Body of pancreas (tissue), 4 donors: Measurements from ENCODE around the gene ZW10. TPM values are rescaled to one million over a fixed set of nuclear protein-coding genes. Genes with fewer than 3 reads are reported as not detected.
A peak's percentile ranks its signal among the peaks of the same experiment; 100 is the strongest.

ENCODE experiments used
- ATAC-seq: fragments of 150-250 bp; one replicate; pipeline ENCODE4 v1.9.1; 2016
- DNase-seq, 4 donors: peaks; one replicate each; pipeline ENCODE4 v3.0.0-alpha.2; 2019
- H3K27ac ChIP-seq, 4 donors: fragments of 200-600 bp; sonication (generic); 1 replicate in 3 of 4; 2 replicates in 1 of 4; pipeline versions ENCODE4 v1.5.1 to v1.6.1; 2016 to 2019; ENCODE audit warnings: mild to moderate bottlenecking in 1 of 4, mixed read lengths in 1 of 4, moderate library complexity in 1 of 4
- H3K27me3 ChIP-seq, 2 donors: fragments of 200-600 bp; sonication (generic); one replicate each; pipeline ENCODE4 v1.6.0; 2016; ENCODE audit warnings: mild to moderate bottlenecking in 1 of 2
- H3K36me3 ChIP-seq, 2 donors: fragments of 200-600 bp; sonication (generic); replicated peaks in 1 of 2; 2 replicates each; pipeline ENCODE4 v1.5.1; 2016; ENCODE audit warnings: low read depth in 2 of 2; ENCODE audit not compliant: insufficient read depth in 1 of 2
- H3K4me1 ChIP-seq: fragments of 200-600 bp; sonication (generic); one replicate; pipeline ENCODE4 v1.6.0; 2016
- H3K4me3 ChIP-seq, 2 donors: fragments of 200-600 bp; sonication (generic); 1 replicate in 1 of 2; 2 replicates in 1 of 2; pipeline ENCODE4 v1.5.1; 2016 to 2019
- H3K9me3 ChIP-seq, 3 donors: fragments of 200-600 bp; sonication (generic); 1 replicate in 2 of 3; 2 replicates in 1 of 3; pipeline ENCODE4 v1.5.1; 2016
- CTCF ChIP-seq, 7 experiments: fragments of 450-650 bp in 4 of 7; fragments of 200-600 bp in 3 of 7; sonication (generic) in 3 of 7; IDR thresholded peaks; one replicate each; pipeline ENCODE4 v1.5.1; 2016 to 2019; ENCODE audit warnings: antibody characterized with exemption in 7 of 7
- POLR2A ChIP-seq, 3 donors: fragments of 450-650 bp; IDR thresholded peaks; one replicate each; pipeline ENCODE4 v1.6.1; 2016; ENCODE audit warnings: antibody characterized with exemption in 3 of 3, mild to moderate bottlenecking in 2 of 3
- WGBS, 2 donors: methylation state at CpG; one replicate each; pipeline ENCODE4 v1.1.5; 2017; 5-methylcytosine and 5-hydroxymethylcytosine counted together
- intact Hi-C: fragments of 100-400 bp; cut with DNase I; formaldehyde crosslinking; loops from one replicate; pipeline ENCODE4 v1.15.1; 2023
- total RNA-seq, 2 donors: library from RNA; depleted of rRNA; stranded (reverse); fragments of >200 nt; gene quantifications; one replicate each; pipeline ENCODE4 v1.1.0, GENCODE V29; 2016

The ZW10 gene
- total RNA-seq, 2 donors from 2014 or later = 6.9 to 10.4 TPM

GRCh38 chr11:113732092-113732491 is 41.4 kb downstream of the ZW10 start:
- ATAC-seq (no peak), DNase-seq (peak in 1 of 4 donors; percentile 4)
- Histone ChIP-seq H3K27ac (no peak overlapping the region), H3K27me3 (no peaks in the 10 kb centered on the region), H3K4me1 (no peaks in the 10 kb centered on the region), H3K4me3 (no peak overlapping the region), H3K36me3 (peaks cover 0 to 24% of the 10 kb centered on the region in 2 donors), H3K9me3 (no peaks in the 10 kb centered on the region)
- TF ChIP-seq POLR2A (IDR thresholded peaks at IDR 0.05) = no peak
- TF ChIP-seq CTCF (IDR thresholded peaks at IDR 0.05) = no peak
- WGBS, 2 donors = 85 to 90% methylated on average over 5 of the region's 5 CpGs
- intact Hi-C loops = no loop called here

GRCh38 chr11:113730887-113731726 is 42.4 kb downstream of the ZW10 start:
- no peak overlapping the region for H3K4me3 ChIP-seq
- H3K36me3 ChIP-seq = peaks cover 0 to 17% of the 10 kb centered on the region in 2 donors
- intact Hi-C loops = no loop called here
- no peaks in the 10 kb centered on the region for H3K4me1 ChIP-seq
- no peaks in the 10 kb centered on the region for H3K9me3 ChIP-seq
- no peak overlapping the region for H3K27ac ChIP-seq
- H3K27me3 ChIP-seq = no peaks in the 10 kb centered on the region
- ATAC-seq (no peak), DNase-seq (peak in 2 of 4 donors; percentile 33 to 41)
- 32 to 34% methylated on average over 4 of the region's 4 CpGs for WGBS, 2 donors
- TF ChIP-seq CTCF (IDR thresholded peaks at IDR 0.05) (peak in 6 of 7 experiments; percentile 17 to 58 (median 38)), POLR2A (IDR thresholded peaks at IDR 0.05) (no peak)

- Histone ChIP-seq H3K9me3 (no peaks in the 10 kb centered on the region), H3K4me3 (no peak overlapping the region), H3K27ac (no peak overlapping the region), H3K36me3 (peaks cover 0 to 8% of the 10 kb centered on the region in 2 donors), H3K27me3 (no peaks in the 10 kb centered on the region), H3K4me1 (no peaks in the 10 kb centered on the region)
- DNase-seq (no peak), ATAC-seq (no peak)
- TF ChIP-seq CTCF (IDR thresholded peaks at IDR 0.05) (no peak), POLR2A (IDR thresholded peaks at IDR 0.05) (no peak)
- WGBS, 2 donors = 74 to 75% methylated on average over 5 of the region's 5 CpGs
- intact Hi-C loops = loop anchor here (10.0 kb wide), 1 partner anchor 425 kb away; no protein-coding TSS in a partner anchor
Observed at GRCh38 chr11:113729456-113729855, 44.0 kb downstream of the ZW10 start.

- Histone ChIP-seq H3K27me3 (no peaks in the 10 kb centered on the region), H3K4me1 (no peaks in the 10 kb centered on the region), H3K36me3 (peaks cover 0 to 6% of the 10 kb centered on the region in 2 donors), H3K4me3 (no peak overlapping the region), H3K27ac (no peak overlapping the region), H3K9me3 (no peaks in the 10 kb centered on the region)
- ATAC-seq (no peak), DNase-seq (no peak)
- 76 to 89% methylated on average over 3 of the region's 3 CpGs for WGBS, 2 donors
- intact Hi-C loops = loop anchor here (10.0 kb wide), 1 partner anchor 424 kb away; no protein-coding TSS in a partner anchor
- no peak for TF ChIP-seq CTCF (IDR thresholded peaks at IDR 0.05)
- TF ChIP-seq POLR2A (IDR thresholded peaks at IDR 0.05) = no peak
Observed at GRCh38 chr11:113728814-113729213, 44.7 kb downstream of the ZW10 start.
